Lung (tissue), 12 donors: ENCODE data around the gene ARID2. TPM values are rescaled to one million over a fixed set of nuclear protein-coding genes. Genes with fewer than 3 reads are reported as not detected.

ENCODE experiments used
- ATAC-seq: fragments of 200-7000 bp; cut with Tn5 transposase; one replicate; pipeline ENCODE4 v1.9.1; 2020; ENCODE audit warnings: moderate number of reproducible peaks; ENCODE audit not compliant: insufficient read depth, low FRiP score
- DNase-seq, 3 donors: peaks; one replicate each; pipeline ENCODE4 v3.0.0-alpha.2; 2013 to 2017
- H3K27ac ChIP-seq, 2 donors: one replicate each; pipeline ENCODE4 v1.5.1; 2013; ENCODE audit warnings: mild to moderate bottlenecking in 2 of 2, moderate library complexity in 2 of 2, control low read depth in 1 of 2, inconsistent platforms in 1 of 2, low read depth in 1 of 2, low read length in 1 of 2
- H3K27me3 ChIP-seq, 3 donors: one replicate each; pipeline ENCODE4 v1.5.1; 2013; ENCODE audit warnings: low read length in 2 of 3; ENCODE audit not compliant: control insufficient read depth in 3 of 3, insufficient read depth in 3 of 3
- H3K36me3 ChIP-seq, 4 donors: one replicate each; pipeline ENCODE4 v1.5.1; 2013; ENCODE audit warnings: low read length in 4 of 4, mild to moderate bottlenecking in 1 of 4, moderate library complexity in 1 of 4; ENCODE audit not compliant: control insufficient read depth in 4 of 4, insufficient read depth in 4 of 4
- H3K4me1 ChIP-seq, 5 donors: one replicate each; pipeline ENCODE4 v1.5.1; 2013; ENCODE audit warnings: low read length in 5 of 5, mild to moderate bottlenecking in 2 of 5, moderate library complexity in 1 of 5; ENCODE audit not compliant: control insufficient read depth in 5 of 5, insufficient read depth in 5 of 5
- H3K4me3 ChIP-seq: one replicate; pipeline ENCODE4 v1.5.1; 2013; ENCODE audit warnings: mild to moderate bottlenecking, control low read depth, moderate library complexity
- H3K9ac ChIP-seq, 2 donors: one replicate each; pipeline ENCODE4 v1.5.1; 2013; ENCODE audit warnings: low read length in 2 of 2, control low read depth in 1 of 2; ENCODE audit not compliant: insufficient read depth in 1 of 2
- H3K9me3 ChIP-seq, 4 donors: one replicate each; pipeline ENCODE4 v1.5.1; 2013; ENCODE audit warnings: low read length in 3 of 4, mild to moderate bottlenecking in 1 of 4, moderate library complexity in 1 of 4; ENCODE audit not compliant: control insufficient read depth in 4 of 4, insufficient read depth in 3 of 4
- WGBS, 2 donors: extraction: QIAGEN DNeasy Blood & Tissue Kit; methylation state at CpG; one replicate each; pipeline ENCODE4 v1.1.7; 2013; 5-methylcytosine and 5-hydroxymethylcytosine counted together
- polyA plus RNA-seq, 2 donors: library from polyadenylated mRNA; stranded (reverse); fragments of 200-250 nt; gene quantifications; one replicate each; pipeline ENCODE4 v1.2.1, GENCODE V29; 2013
- total RNA-seq, 2 donors: library from RNA; depleted of rRNA in 1 of 2; stranded (reverse); fragments of >200 nt in 1 of 2; gene quantifications; one replicate each; pipeline ENCODE4 v1.2.1, GENCODE V29; 2014 to 2021
- TF ChIP-seq, protein P1 (sequence below): IDR thresholded peaks from 2 replicates; pipeline ENCODE4 v1.5.1; 2012; ENCODE audit warnings: mild to moderate bottlenecking; ENCODE audit errors: control extremely low read depth, extremely low read depth
- donor health status: control.
- donor health status: control.
- donor health status: Bipolar disorder and iron deficiency.
- donor health status: healthy.
- donor health status: DM: yes; HTN: yes; CAD: no.

Gene ARID2
- total and polyA plus RNA-seq, 4 donors, result 5.3 to 79.2 (median 17.5) TPM

DNA sequence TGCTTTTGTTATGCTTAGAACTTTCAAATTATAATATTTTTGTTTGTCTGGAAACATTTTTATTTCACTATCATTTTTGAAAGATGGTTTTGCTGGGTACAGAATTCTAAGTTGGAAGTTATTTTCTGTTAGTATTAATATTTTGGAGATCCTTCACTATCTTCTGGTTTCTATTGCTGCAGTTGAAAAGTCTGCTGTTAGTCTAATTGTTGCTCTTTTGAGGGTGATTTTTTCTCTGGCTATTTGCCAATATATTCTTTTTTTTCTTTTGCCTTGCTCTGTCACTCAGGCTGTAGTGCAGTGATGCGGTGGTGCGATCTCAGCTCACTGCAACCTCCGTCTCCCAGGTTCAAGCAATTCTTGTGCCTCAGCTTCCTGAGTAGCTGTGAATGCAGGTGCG, 28.2 kb upstream of the ARID2 start:
- 75 to 95% methylated on average over 4 of the region's 4 CpGs for WGBS, 2 donors
- TF ChIP-seq, protein P1, sequence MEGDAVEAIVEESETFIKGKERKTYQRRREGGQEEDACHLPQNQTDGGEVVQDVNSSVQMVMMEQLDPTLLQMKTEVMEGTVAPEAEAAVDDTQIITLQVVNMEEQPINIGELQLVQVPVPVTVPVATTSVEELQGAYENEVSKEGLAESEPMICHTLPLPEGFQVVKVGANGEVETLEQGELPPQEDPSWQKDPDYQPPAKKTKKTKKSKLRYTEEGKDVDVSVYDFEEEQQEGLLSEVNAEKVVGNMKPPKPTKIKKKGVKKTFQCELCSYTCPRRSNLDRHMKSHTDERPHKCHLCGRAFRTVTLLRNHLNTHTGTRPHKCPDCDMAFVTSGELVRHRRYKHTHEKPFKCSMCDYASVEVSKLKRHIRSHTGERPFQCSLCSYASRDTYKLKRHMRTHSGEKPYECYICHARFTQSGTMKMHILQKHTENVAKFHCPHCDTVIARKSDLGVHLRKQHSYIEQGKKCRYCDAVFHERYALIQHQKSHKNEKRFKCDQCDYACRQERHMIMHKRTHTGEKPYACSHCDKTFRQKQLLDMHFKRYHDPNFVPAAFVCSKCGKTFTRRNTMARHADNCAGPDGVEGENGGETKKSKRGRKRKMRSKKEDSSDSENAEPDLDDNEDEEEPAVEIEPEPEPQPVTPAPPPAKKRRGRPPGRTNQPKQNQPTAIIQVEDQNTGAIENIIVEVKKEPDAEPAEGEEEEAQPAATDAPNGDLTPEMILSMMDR, result no peak
- Histone ChIP-seq H3K36me3 (no peaks in the 10 kb centered on the region), H3K4me3 (no peak overlapping the region), H3K27me3 (no peaks in the 10 kb centered on the region), H3K9me3 (peaks cover 0 to 4% (median 2%) of the 10 kb centered on the region in 4 donors), H3K4me1 (peaks cover 0 to 7% (median 0%) of the 10 kb centered on the region in 5 donors), H3K9ac (no peak overlapping the region), H3K27ac (no peak overlapping the region)
- DNase-seq (no peak), ATAC-seq (no peak)

DNA sequence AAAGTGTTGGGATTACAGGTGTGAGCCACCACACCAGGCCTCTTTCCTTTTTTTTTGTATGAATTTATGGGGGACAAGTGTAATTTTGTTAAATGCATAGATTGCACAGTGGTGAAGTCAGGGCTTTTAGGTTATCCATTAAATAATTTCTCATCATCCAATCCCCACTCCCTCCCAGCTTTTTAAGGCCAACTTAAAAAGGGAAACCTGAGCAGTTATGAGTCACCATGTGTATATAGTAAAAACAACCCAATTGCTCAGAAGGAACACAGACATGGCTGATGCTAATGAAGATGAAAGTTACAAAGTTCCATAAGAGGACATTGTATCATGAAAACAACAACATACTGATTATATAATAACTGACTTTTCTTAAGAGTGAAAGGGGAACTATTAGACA, 25.6 kb upstream of the ARID2 start:
- H3K9ac ChIP-seq, result no peak overlapping the region
- no peak overlapping the region for H3K27ac ChIP-seq
- H3K27me3 ChIP-seq, result no peaks in the 10 kb centered on the region
- TF ChIP-seq, protein P1, result no peak
- no peaks in the 10 kb centered on the region for H3K36me3 ChIP-seq
- H3K4me1 ChIP-seq, result peaks cover 0 to 10% (median 0%) of the 10 kb centered on the region in 5 donors
- DNase-seq (no peak), ATAC-seq (no peak)
- no peak overlapping the region for H3K4me3 ChIP-seq
- H3K9me3 ChIP-seq, result peaks cover 0 to 4% (median 0%) of the 10 kb centered on the region in 4 donors

DNA sequence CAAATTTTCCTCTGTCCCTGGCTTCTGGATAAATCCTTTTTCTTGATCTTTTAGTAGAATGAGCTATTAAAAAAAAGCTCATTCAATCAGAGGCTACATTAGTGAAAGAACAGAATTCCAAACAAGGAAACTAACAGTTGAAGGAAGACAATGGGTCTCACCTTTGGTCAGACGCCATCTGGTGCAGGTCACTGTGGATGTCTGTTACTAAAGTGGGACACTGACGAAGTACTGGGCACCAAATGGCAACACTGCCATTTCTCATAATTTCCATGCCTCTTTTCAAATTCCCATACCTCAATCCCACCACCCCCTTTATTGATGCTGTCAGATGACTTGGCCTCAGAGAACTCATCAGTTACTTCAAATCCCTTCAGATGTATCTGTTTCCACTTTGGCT, 24.5 kb upstream of the ARID2 start:
- no peak for ATAC-seq
- WGBS, 2 donors, result 93 to 98% methylated on average over 2 of the region's 2 CpGs
- Histone ChIP-seq H3K4me3 (no peak overlapping the region), H3K9ac (no peak overlapping the region), H3K4me1 (peaks cover 0 to 10% (median 0%) of the 10 kb centered on the region in 5 donors), H3K27me3 (no peaks in the 10 kb centered on the region), H3K36me3 (no peaks in the 10 kb centered on the region), H3K27ac (no peak overlapping the region), H3K9me3 (peaks cover 0 to 4% (median 0%) of the 10 kb centered on the region in 4 donors)
- DNase-seq, result no peak
- TF ChIP-seq, protein P1, result no peak

DNA sequence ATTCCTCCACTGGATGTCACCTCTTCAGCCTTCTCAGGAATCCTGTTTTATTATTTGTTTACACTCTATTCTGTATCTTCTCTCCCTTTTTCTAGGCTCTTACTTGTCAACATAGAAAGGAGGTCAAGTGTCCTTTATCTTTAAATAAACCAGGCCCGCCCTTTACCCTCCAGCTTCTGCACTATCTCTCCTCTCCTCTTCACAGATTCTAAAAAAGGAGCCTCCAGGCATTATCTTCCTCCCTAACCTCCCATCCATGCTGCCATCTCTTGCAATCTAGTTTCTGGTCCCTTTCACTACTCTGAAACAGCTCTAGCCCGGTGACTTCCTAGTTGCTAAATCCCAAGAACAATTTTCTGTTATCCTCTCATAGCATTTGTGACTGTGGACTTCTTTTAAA, 24.1 kb upstream of the ARID2 start:
- DNase-seq (no peak), ATAC-seq (no peak)
- Histone ChIP-seq H3K27ac (no peak overlapping the region), H3K36me3 (no peaks in the 10 kb centered on the region), H3K27me3 (no peaks in the 10 kb centered on the region), H3K4me3 (no peak overlapping the region), H3K9me3 (peaks cover 0 to 4% (median 0%) of the 10 kb centered on the region in 4 donors), H3K9ac (no peak overlapping the region), H3K4me1 (peaks cover 0 to 10% (median 0%) of the 10 kb centered on the region in 5 donors)
- WGBS, 2 donors, result 79 to 86% methylated on average over 2 of the region's 2 CpGs
- TF ChIP-seq, protein P1, result no peak
